ENCODE results near the gene P3H1.

- no peak for TF ChIP-seq POLR2A (IDR thresholded peaks at IDR 0.05)
- TF ChIP-seq CTCF (IDR thresholded peaks at IDR 0.05), result no peak
Observed at GRCh38 chr1:42742617-42743316, 24.1 kb downstream of the P3H1 start.
